Neutrophil (primary cell): ENCODE data around the gene TBC1D23.

Source experiments
- H3K27ac ChIP-seq: fragments of 200-600 bp; sonication (generic); 2 replicates; pipeline ENCODE4 v1.5.1; 2016; ENCODE audit warnings: mild to moderate bottlenecking, moderate library complexity
- H3K27me3 ChIP-seq: fragments of 200-600 bp; sonication (generic); 2 replicates; pipeline ENCODE4 v1.6.0; 2016; ENCODE audit warnings: mild to moderate bottlenecking
- H3K36me3 ChIP-seq: fragments of 200-600 bp; sonication (generic); 2 replicates; pipeline ENCODE4 v1.5.1; 2017
- H3K4me1 ChIP-seq, 2 experiments: fragments of 200-600 bp in 1 of 2; sonication (generic) in 1 of 2; 1 replicate in 1 of 2; 2 replicates in 1 of 2; pipeline versions ENCODE4 v1.5.1 to v1.6.1; 2013 to 2016; ENCODE audit warnings: low read depth in 1 of 2, low read length in 1 of 2, mild to moderate bottlenecking in 1 of 2, moderate library complexity in 1 of 2; ENCODE audit not compliant: control insufficient read depth in 1 of 2, insufficient read depth in 1 of 2
- H3K4me3 ChIP-seq, 2 experiments: fragments of 200-600 bp in 1 of 2; sonication (generic) in 1 of 2; 1 replicate in 1 of 2; 2 replicates in 1 of 2; pipeline ENCODE4 v1.5.1; 2013 to 2016; ENCODE audit warnings: low read depth in 1 of 2, low read length in 1 of 2, mild to moderate bottlenecking in 1 of 2, moderate library complexity in 1 of 2
- H3K9me3 ChIP-seq: fragments of 200-600 bp; sonication (generic); 2 replicates; pipeline ENCODE4 v1.5.1; 2016
- CTCF ChIP-seq: fragments of 200-600 bp; sonication (generic); IDR thresholded peaks from 2 replicates; pipeline ENCODE4 v1.5.1; 2016; ENCODE audit warnings: antibody characterized with exemption

Gene TBC1D23

GRCh38 chr3:100278910-100279309, 18.1 kb downstream of the TBC1D23 start:
- no peak for TF ChIP-seq CTCF
- Histone ChIP-seq H3K4me3 (no peak overlapping the region), H3K27me3 (no peaks in the 10 kb centered on the region), H3K27ac (no peak overlapping the region), H3K9me3 (no peaks in the 10 kb centered on the region), H3K4me1 (no peaks in the 10 kb centered on the region), H3K36me3 (peaks cover 44% of the 10 kb centered on the region)

- TF ChIP-seq CTCF = no peak
- Histone ChIP-seq H3K4me3 (no peak overlapping the region), H3K9me3 (no peaks in the 10 kb centered on the region), H3K27me3 (no peaks in the 10 kb centered on the region), H3K36me3 (peaks cover 74% of the 10 kb centered on the region), H3K4me1 (no peaks in the 10 kb centered on the region), H3K27ac (no peak overlapping the region)
These were observed 27.6 kb downstream of the TBC1D23 start for GRCh38 chr3:100288288-100288894.

- no peaks in the 10 kb centered on the region for H3K27me3 ChIP-seq
- no peak overlapping the region for H3K4me3 ChIP-seq
- H3K27ac ChIP-seq = peak overlapping the region; percentile 16
- H3K36me3 ChIP-seq = peaks cover 74% of the 10 kb centered on the region
- no peaks in the 10 kb centered on the region for H3K4me1 ChIP-seq
- TF ChIP-seq CTCF = no peak
- no peaks in the 10 kb centered on the region for H3K9me3 ChIP-seq
These were observed 28.5 kb downstream of the TBC1D23 start for GRCh38 chr3:100289339-100289738.

- Histone ChIP-seq H3K27me3 (no peaks in the 10 kb centered on the region), H3K9me3 (no peaks in the 10 kb centered on the region), H3K4me1 (peaks cover 0 to 3% of the 10 kb centered on the region in 2 experiments), H3K36me3 (peaks cover 94% of the 10 kb centered on the region), H3K27ac (no peak overlapping the region), H3K4me3 (no peak overlapping the region)
- no peak for TF ChIP-seq CTCF
These were observed 34.3 kb downstream of the TBC1D23 start for GRCh38 chr3:100295089-100295488.

GRCh38 chr3:100297784-100298183, 37.0 kb downstream of the TBC1D23 start:
- no peaks in the 10 kb centered on the region for H3K9me3 ChIP-seq
- no peak for TF ChIP-seq CTCF
- no peaks in the 10 kb centered on the region for H3K27me3 ChIP-seq
- peaks cover 0 to 3% of the 10 kb centered on the region in 2 experiments for H3K4me1 ChIP-seq
- H3K27ac ChIP-seq = no peak overlapping the region
- H3K36me3 ChIP-seq = peaks cover 93% of the 10 kb centered on the region
- no peak overlapping the region for H3K4me3 ChIP-seq
